Stimulated activated CD4-positive, alpha-beta T cell treated with anti-CD3 and anti-CD28 coated beads, Interleukin-12 subunit alpha, Interleukin-12 subunit beta, amount 100 ng/mL, for 48 hours (primary cell): ENCODE data around the gene MRTO4.

Experiments used
- DNase-seq, 3 donors: peaks; one replicate each; pipeline ENCODE4 v3.0.0-alpha.2; 2020; ENCODE audit warnings: low read depth in 2 of 3, low spot score in 1 of 3

MRTO4 gene

DNA sequence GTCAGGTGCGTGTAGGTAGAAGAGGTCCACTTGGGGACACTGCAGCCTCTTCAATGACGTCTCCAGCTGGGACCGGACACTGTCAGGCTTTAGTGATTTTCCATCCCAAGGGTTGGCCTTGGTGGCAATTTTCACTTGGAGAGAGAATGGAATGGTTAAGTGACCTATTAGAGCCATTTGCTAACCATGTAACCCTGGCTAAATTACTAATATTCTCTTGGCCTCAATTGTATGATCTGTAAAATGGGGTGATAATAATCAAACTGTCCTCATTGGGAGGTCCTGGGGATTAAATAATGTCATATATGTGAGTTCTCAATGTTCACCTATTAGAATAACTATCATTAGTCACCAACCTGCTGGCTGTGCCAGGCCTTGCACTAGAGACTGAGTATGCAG is 56.9 kb downstream of the MRTO4 start:
- DNase-seq = no peak

DNA sequence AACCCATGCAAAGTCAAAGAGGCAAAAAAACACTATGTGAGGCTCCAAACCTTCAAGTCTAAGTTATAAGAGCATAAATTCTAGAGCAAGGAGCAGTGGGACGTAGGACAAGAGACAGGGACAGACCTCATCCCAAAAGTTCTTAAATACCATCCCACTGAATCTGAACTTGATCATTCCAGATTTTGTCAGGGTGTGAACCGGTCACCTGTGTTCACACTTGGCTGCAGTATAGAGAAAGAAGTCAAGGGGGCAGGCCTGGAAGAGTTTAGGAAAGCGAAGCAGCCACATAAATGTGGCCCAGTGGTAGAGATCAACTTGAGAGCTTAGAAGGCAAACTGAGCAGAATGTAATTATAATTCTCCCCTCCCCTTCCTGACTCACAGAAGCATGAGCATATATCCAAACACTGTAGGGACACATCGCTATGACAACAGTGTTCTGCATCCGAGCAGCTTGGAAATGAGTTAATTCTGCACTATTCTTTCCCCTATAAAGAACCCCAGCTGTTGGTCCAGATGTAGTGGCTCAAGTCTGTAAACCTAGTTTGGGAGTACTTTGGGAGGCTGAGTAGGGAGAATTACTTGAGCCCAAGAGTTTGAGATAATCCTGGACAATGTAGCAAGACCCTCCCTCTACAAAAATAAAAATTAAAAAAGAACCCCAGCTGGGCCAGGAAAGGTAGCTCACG is 57.7 kb downstream of the MRTO4 start:
- DNase-seq = no peak
